Measurements from ENCODE around the gene CPSF4.
"Not testable (repeated sequence)": the region's sequence is repeated elsewhere in the genome, so short reads cannot be mapped to it uniquely, and the experiment has no call there.

CPSF4 gene

GRCh38 chr7:99497766-99498545 is 59.2 kb downstream of the CPSF4 start:
- H3K4me1 ChIP-seq: peaks cover 0 to 29% (median 23%) of the 10 kb centered on the region in 4 donors
- no peak overlapping the region for H3K27ac ChIP-seq
- intact Hi-C loops (cut with DNase I; ENCODE audit: low total_unique reads): no loop called here
- no peak for DNase-seq
- peak overlapping the region; percentile 90 to 96 for H3K4me3 ChIP-seq
- no peaks in the 10 kb centered on the region for H3K27me3 ChIP-seq
- peaks cover 0 to 22% (median 20%) of the 10 kb centered on the region in 3 donors for H3K9me3 ChIP-seq
- H3K36me3 ChIP-seq: peaks cover 38 to 56% (median 55%) of the 10 kb centered on the region in 3 donors
- no peak for TF ChIP-seq CTCF (IDR thresholded peaks at IDR 0.05)

GRCh38 chr7:99498546-99498944 is 59.8 kb downstream of the CPSF4 start:
- H3K36me3 ChIP-seq: peaks cover 32 to 50% (median 50%) of the 10 kb centered on the region in 3 donors
- DNase-seq: peak in 1 of 2 donors; percentile 48
- peaks cover 0 to 16% (median 15%) of the 10 kb centered on the region in 3 donors for H3K9me3 ChIP-seq
- H3K27me3 ChIP-seq: no peaks in the 10 kb centered on the region
- peak overlapping the region; percentile 90 to 96 for H3K4me3 ChIP-seq
- no peak for TF ChIP-seq CTCF (IDR thresholded peaks at IDR 0.05)
- peak overlapping the region; percentile 95 to 97 for H3K27ac ChIP-seq
- peaks cover 0 to 29% (median 23%) of the 10 kb centered on the region in 4 donors for H3K4me1 ChIP-seq
- intact Hi-C loops (cut with DNase I; ENCODE audit: low total_unique reads): no loop called here

GRCh38 chr7:99499371-99499720 is 60.6 kb downstream of the CPSF4 start:
- Histone ChIP-seq H3K4me3 (peak overlapping the region; percentile 90 to 96), H3K36me3 (peaks cover 24 to 42% (median 41%) of the 10 kb centered on the region in 3 donors), H3K27me3 (no peaks in the 10 kb centered on the region), H3K9me3 (peaks cover 0 to 8% (median 7%) of the 10 kb centered on the region in 3 donors), H3K27ac (peak overlapping the region; percentile 95 to 97), H3K4me1 (peaks cover 0 to 36% (median 26%) of the 10 kb centered on the region in 4 donors)
- no peak for TF ChIP-seq CTCF (IDR thresholded peaks at IDR 0.05)
- DNase-seq: no peak
- intact Hi-C loops (cut with DNase I; ENCODE audit: low total_unique reads): no loop called here

- Histone ChIP-seq H3K27ac (peak within 1 kb of the TSS; percentile 95 to 97), H3K27me3 (no peaks in the 10 kb centered on the region), H3K4me3 (peak within 1 kb of the TSS; percentile 90 to 96), H3K4me1 (peaks cover 0 to 36% (median 26%) of the 10 kb centered on the region in 4 donors), H3K9me3 (peaks cover 0 to 2% (median under 1%) of the 10 kb centered on the region in 3 donors), H3K36me3 (peaks cover 17 to 36% (median 35%) of the 10 kb centered on the region in 3 donors)
- no peak for TF ChIP-seq CTCF (IDR thresholded peaks at IDR 0.05)
- peak; percentile 91 to 93 for DNase-seq
- intact Hi-C loops (cut with DNase I; ENCODE audit: low total_unique reads): loop anchor here (5.0 kb wide), 2 partner anchors 33 to 57 kb away; partner anchors contain the start of genes ATP5MF and ZNF655
Measured at GRCh38 chr7:99499721-99500636, 61.2 kb downstream of the CPSF4 start, which contains the start of gene ZNF394. Gene ZNF394, minus strand, starts transcription at chr7:99500281. Its CDS starts 188 bp downstream, at chr7:99500093.

- peak overlapping the region; percentile 95 to 97 for H3K27ac ChIP-seq
- peak overlapping the region; percentile 90 to 96 for H3K4me3 ChIP-seq
- H3K4me1 ChIP-seq: peaks cover 0 to 39% (median 28%) of the 10 kb centered on the region in 4 donors
- H3K36me3 ChIP-seq: peaks cover 12 to 30% (median 29%) of the 10 kb centered on the region in 3 donors
- no peaks in the 10 kb centered on the region for H3K27me3 ChIP-seq
- DNase-seq: peak in 1 of 2 donors; percentile 61
- intact Hi-C loops (cut with DNase I; ENCODE audit: low total_unique reads): loop anchor here (5.0 kb wide), 2 partner anchors 33 to 57 kb away; partner anchors contain the start of genes ATP5MF and ZNF655
- TF ChIP-seq CTCF (IDR thresholded peaks at IDR 0.05): no peak
- H3K9me3 ChIP-seq: no peaks in the 10 kb centered on the region
Measured at GRCh38 chr7:99500637-99501009, 61.9 kb downstream of the CPSF4 start.

GRCh38 chr7:99501236-99501635 is 62.5 kb downstream of the CPSF4 start:
- peaks cover 6 to 23% (median 23%) of the 10 kb centered on the region in 3 donors for H3K36me3 ChIP-seq
- not testable (repeated sequence) for H3K27me3 ChIP-seq, H3K9me3 ChIP-seq
- H3K4me1 ChIP-seq: peaks cover 5 to 45% (median 34%) of the 10 kb centered on the region in 4 donors
- H3K4me3 ChIP-seq: peak overlapping the region in 1 of 2 donors; percentile 90
- DNase-seq: peak in 1 of 2 donors; percentile 38
- intact Hi-C loops (cut with DNase I; ENCODE audit: low total_unique reads): loop anchor here (5.0 kb wide), 2 partner anchors 34 to 56 kb away; partner anchors contain the start of genes ATP5MF and ZNF655
- H3K27ac ChIP-seq: peak overlapping the region in 1 of 2 donors; percentile 97

Data from tibial artery (tissue), 4 donors.